H1 (cell line): ENCODE data around the gene ZFHX2. TPM values are rescaled to one million over a fixed set of nuclear protein-coding genes. Genes with fewer than 3 reads are reported as not detected.

Source experiments
- CTCF ChIA-PET: fragments of 300-600 bp; sonication (Branson Sonifier 250); formaldehyde crosslinking; loops from one replicate; lab custom pipeline; 2021; ENCODE audit not compliant: partially characterized antibody; lab: Charles Lee
- POLR2A ChIA-PET: fragments of 300-600 bp; sonication (Branson Sonifier 250); formaldehyde crosslinking; loops from one replicate; lab custom pipeline; 2021; ENCODE audit warnings: inconsistent platforms; ENCODE audit not compliant: partially characterized antibody; lab: Charles Lee
- DNase-seq, 2 experiments: peaks; one replicate each; pipeline versions ENCODE4 v3.0.0 to v3.0.0-alpha.2; 2010 to 2022; ENCODE audit warnings: low spot score in 2 of 2, low read depth in 1 of 2, mixed read lengths in 1 of 2
- FAIRE-seq: peaks from 2 replicates; lab custom pipeline; 2011; peaks lifted over from hg19 to GRCh38; lab: Jason Lieb, UNC
- H2AFZ ChIP-seq: 2 replicates; pipeline ENCODE4 v1.8.1; 2012; ENCODE audit warnings: low read length, inconsistent platforms
- H2AK5ac ChIP-seq: 2 replicates; pipeline ENCODE4 v1.6.1; 2013; ENCODE audit warnings: low read depth, low read length
- H2BK120ac ChIP-seq: replicated peaks from 2 replicates; pipeline ENCODE3; 2013; ENCODE audit warnings: low read depth, low read length, inconsistent platforms
- H2BK12ac ChIP-seq: 2 replicates; pipeline ENCODE4 v1.6.1; 2013; ENCODE audit warnings: low read depth, low read length
- H2BK15ac ChIP-seq: 2 replicates; pipeline ENCODE4 v1.6.1; 2013; ENCODE audit warnings: low read length
- H2BK20ac ChIP-seq: 2 replicates; pipeline ENCODE4 v1.6.1; 2013; ENCODE audit warnings: low read length
- H2BK5ac ChIP-seq: 2 replicates; pipeline ENCODE4 v1.6.1; 2013; ENCODE audit warnings: low read depth, low read length
- H3K14ac ChIP-seq: 2 replicates; pipeline ENCODE4 v1.6.1; 2013; ENCODE audit warnings: inconsistent platforms; ENCODE audit not compliant: insufficient read length
- H3K18ac ChIP-seq: 2 replicates; pipeline ENCODE4 v1.6.1; 2013; ENCODE audit warnings: low read length; ENCODE audit errors: extremely low read depth
- H3K23ac ChIP-seq: 2 replicates; pipeline ENCODE4 v1.6.1; 2013; ENCODE audit warnings: inconsistent platforms; ENCODE audit not compliant: insufficient read length
- H3K23me2 ChIP-seq: 2 replicates; pipeline ENCODE4 v1.6.1; 2013; ENCODE audit warnings: low read depth, low read length
- H3K27ac ChIP-seq: 2 replicates; pipeline ENCODE4 v1.6.1; 2011; ENCODE audit warnings: low read depth, low read length, inconsistent platforms
- H3K27me3 ChIP-seq, 4 experiments: replicated peaks in 1 of 4; 1 replicate in 1 of 4; 2 replicates in 3 of 4; pipeline versions ENCODE4 v1.6.1 to v1.8.1; 2011 to 2013; ENCODE audit warnings: low read length in 3 of 4, mild to moderate bottlenecking in 3 of 4, inconsistent platforms in 2 of 4, mixed read lengths in 2 of 4, moderate library complexity in 1 of 4; ENCODE audit not compliant: control insufficient read depth in 3 of 4, insufficient read depth in 3 of 4; ENCODE audit errors: extremely low read depth in 1 of 4
- H3K36me3 ChIP-seq, 4 experiments: 2 replicates each; pipeline versions ENCODE4 v1.6.1 to v1.8.1; 2011 to 2013; ENCODE audit warnings: mild to moderate bottlenecking in 4 of 4, low read length in 3 of 4, moderate library complexity in 2 of 4, control low read depth in 1 of 4, inconsistent platforms in 1 of 4; ENCODE audit not compliant: insufficient read depth in 4 of 4, control insufficient read depth in 2 of 4
- H3K4ac ChIP-seq: replicated peaks from 2 replicates; pipeline ENCODE3; 2013; ENCODE audit warnings: low read length, low read depth, mixed read lengths, inconsistent platforms; ENCODE audit not compliant: insufficient read length
- H3K4me1 ChIP-seq, 4 experiments: replicated peaks in 1 of 4; 1 replicate in 1 of 4; 2 replicates in 3 of 4; pipeline versions ENCODE4 v1.6.1 to v1.8.1; 2011 to 2013; ENCODE audit warnings: low read length in 3 of 4, inconsistent platforms in 2 of 4, mixed read lengths in 1 of 4; ENCODE audit not compliant: insufficient read depth in 4 of 4, control insufficient read depth in 3 of 4
- H3K4me2 ChIP-seq, 2 experiments: 2 replicates each; pipeline versions ENCODE4 v1.6.1 to v1.8.1; 2011 to 2013; ENCODE audit warnings: low read depth in 2 of 2, low read length in 2 of 2, control low read depth in 1 of 2, inconsistent platforms in 1 of 2, mild to moderate bottlenecking in 1 of 2; ENCODE audit not compliant: insufficient read depth in 1 of 2
- H3K4me3 ChIP-seq, 4 experiments: fragments of 200-600, 300-600 bp in 1 of 4; sonication (generic), shearing (Covaris generic), sonication (Bioruptor Twin) in 1 of 4; 2 replicates each; pipeline versions ENCODE4 v1.5.1 to v1.8.1; 2011 to 2016; ENCODE audit warnings: low read length in 4 of 4, low read depth in 3 of 4, control low read depth in 2 of 4, inconsistent platforms in 2 of 4, mild to moderate bottlenecking in 2 of 4, mixed read lengths in 1 of 4, moderate library complexity in 1 of 4; ENCODE audit not compliant: insufficient read depth in 2 of 4; ENCODE audit errors: extremely low read depth in 1 of 4
- H3K56ac ChIP-seq: replicated peaks from 2 replicates; pipeline ENCODE3; 2013; ENCODE audit warnings: low read depth, mild to moderate bottlenecking, mixed read lengths, low read length, inconsistent platforms; ENCODE audit not compliant: insufficient read length
- H3K79me1 ChIP-seq: 2 replicates; pipeline ENCODE4 v1.6.1; 2013; ENCODE audit warnings: low read depth, low read length, control low read depth
- H3K79me2 ChIP-seq, 2 experiments: 2 replicates each; pipeline versions ENCODE4 v1.6.1 to v1.8.1; 2012 to 2013; ENCODE audit warnings: low read length in 2 of 2, mild to moderate bottlenecking in 2 of 2, inconsistent platforms in 1 of 2; ENCODE audit not compliant: insufficient read depth in 2 of 2, control insufficient read depth in 1 of 2
- H3K9ac ChIP-seq, 4 experiments: replicated peaks in 1 of 4; 1 replicate in 1 of 4; 2 replicates in 3 of 4; pipeline versions ENCODE4 v1.6.1 to v1.8.1; 2011 to 2013; ENCODE audit warnings: low read depth in 3 of 4, low read length in 3 of 4, control low read depth in 2 of 4, mild to moderate bottlenecking in 2 of 4, moderate library complexity in 2 of 4, inconsistent platforms in 1 of 4; ENCODE audit errors: extremely low read depth in 1 of 4
- H3K9me3 ChIP-seq, 2 experiments: 2 replicates each; pipeline versions ENCODE4 v1.6.1 to v1.8.1; 2012 to 2013; ENCODE audit warnings: mild to moderate bottlenecking in 2 of 2, moderate library complexity in 2 of 2, control low read depth in 1 of 2, inconsistent platforms in 1 of 2, low read depth in 1 of 2, low read length in 1 of 2, mixed read lengths in 1 of 2; ENCODE audit not compliant: insufficient read depth in 2 of 2
- H4K20me1 ChIP-seq, 2 experiments: replicated peaks in 1 of 2; 2 replicates each; pipeline versions ENCODE3 to v1.8.1; 2011 to 2013; ENCODE audit warnings: inconsistent platforms in 2 of 2, low read length in 2 of 2, mild to moderate bottlenecking in 1 of 2; ENCODE audit not compliant: insufficient read depth in 2 of 2, control insufficient read depth in 1 of 2
- H4K5ac ChIP-seq: 2 replicates; pipeline ENCODE4 v1.6.1; 2013; ENCODE audit warnings: low read length, low read depth, mixed read lengths, inconsistent platforms; ENCODE audit not compliant: insufficient read length
- H4K8ac ChIP-seq: 2 replicates; pipeline ENCODE4 v1.8.0; 2013; ENCODE audit warnings: mild to moderate bottlenecking, moderate library complexity, low read length, inconsistent platforms; ENCODE audit not compliant: insufficient read depth; ENCODE audit errors: extremely low read depth
- H4K91ac ChIP-seq: replicated peaks from 2 replicates; pipeline ENCODE3; 2013; ENCODE audit warnings: low read length, mixed read lengths, inconsistent platforms; ENCODE audit not compliant: insufficient read length
- CBX5 ChIP-seq: fragments of 300-800, 300-1000 bp; sonication (generic); IDR thresholded peaks from 2 replicates; pipeline ENCODE4 v1.7.1; 2016; ENCODE audit warnings: antibody characterized with exemption, low read length, low read depth
- CREB1 ChIP-seq: IDR thresholded peaks from 2 replicates; pipeline ENCODE4 v1.6.1; 2012; ENCODE audit warnings: inconsistent platforms
- CTCF ChIP-seq, 3 experiments: IDR thresholded peaks; 1 replicate in 2 of 3; 2 replicates in 1 of 3; pipeline versions ENCODE4 v1.5.1 to v1.6.1; 2011; ENCODE audit warnings: low read length in 3 of 3, mild to moderate bottlenecking in 3 of 3, inconsistent platforms in 2 of 3, low read depth in 1 of 3, moderate library complexity in 1 of 3; ENCODE audit not compliant: insufficient read depth in 1 of 3; ENCODE audit errors: control extremely low read depth in 1 of 3
- POU5F1 ChIP-seq: IDR thresholded peaks from 2 replicates; pipeline ENCODE4 v1.6.1; 2011; ENCODE audit warnings: low read depth, mild to moderate bottlenecking, low read length, moderate library complexity
- RAD21 ChIP-seq, 2 experiments: IDR thresholded peaks in 1 of 2; conservative IDR thresholded peaks in 1 of 2; 2 replicates each; pipeline ENCODE4 v1.6.1; 2011; ENCODE audit warnings: low read depth in 2 of 2, low read length in 2 of 2, improper control_type of control experiment in 1 of 2, inconsistent platforms in 1 of 2, mild to moderate bottlenecking in 1 of 2, moderate library complexity in 1 of 2
- SP1 ChIP-seq: IDR thresholded peaks from 2 replicates; pipeline ENCODE4 v1.6.1; 2011; ENCODE audit warnings: low read depth, low read length
- SRF ChIP-seq: IDR thresholded peaks from 2 replicates; pipeline ENCODE4 v1.6.1; 2011; ENCODE audit warnings: mild to moderate bottlenecking, low read depth, low read length, moderate library complexity
- WGBS, 2 experiments: shearing (Covaris generic) in 1 of 2; methylation state at CpG; one replicate each; pipeline versions ENCODE4 v1.1.6 to v1.1.7; 2013 to 2015; ENCODE audit warnings: low lambda C conversion rate in 2 of 2, mixed read lengths in 2 of 2, inconsistent platforms in 1 of 2, low coverage in 1 of 2, missing lambda C conversion rate in 1 of 2; ENCODE audit not compliant: insufficient replicate concordance in 2 of 2, insufficient coverage in 1 of 2, insufficient read length in 1 of 2; ENCODE audit errors: extremely low coverage in 1 of 2, missing lambda C conversion rate in 1 of 2; 5-methylcytosine and 5-hydroxymethylcytosine counted together
- polyA plus RNA-seq, 7 experiments: library from polyadenylated mRNA; depleted of rRNA in 3 of 7; stranded (reverse) in 5 of 7; unstranded in 2 of 7; fragments of >200 nt in 5 of 7; fragments of 200-250 nt in 2 of 7; gene quantifications; 1 replicate in 5 of 7; 2 replicates in 1 of 7; 4 replicates in 1 of 7; pipeline versions ENCODE4 v1.2.1 to v1.2.3, GENCODE V29; 2011 to 2013; ENCODE audit warnings: missing spikeins in 2 of 7, mixed read lengths in 2 of 7
- total RNA-seq: library from RNA; stranded (reverse); fragmentation: NEBNext Ultra II Directional; extraction: Animal tissue kit (Norgen Biotek cat#: 25700); gene quantifications from 2 replicates; pipeline ENCODE4 v1.2.1, GENCODE V29; 2021

ZFHX2 gene
- total and polyA plus RNA-seq, 2 of the 8 experiments (the other 6 are each of a cell fraction or from before 2014, with no cell fraction given), result 2.7 to 27.0 TPM

- Histone ChIP-seq H3K23ac (no peak overlapping the region), H2BK12ac (peak overlapping the region; percentile 14; the same call in 1 of the 2 replicates), H3K4me2 (no peak overlapping the region), H3K79me2 (peaks cover 0 to 19% of the 10 kb centered on the region in 2 experiments; a peak in 2 of 4 replicates), H3K9ac (peak overlapping the region in 1 of 4 experiments; percentile 8; a peak in 2 of 7 replicates), H3K9me3 (no peaks in the 10 kb centered on the region), H3K4me3 (no peak overlapping the region), H3K4me1 (peaks cover 0 to 14% (median 8%) of the 10 kb centered on the region in 4 experiments; a peak in 6 of 7 replicates), H4K5ac (no peak overlapping the region), H2BK20ac (no peak overlapping the region), H2AK5ac (no peak overlapping the region), H2AFZ (no peak overlapping the region), H3K27me3 (no peaks in the 10 kb centered on the region), H4K20me1 (peaks cover 0 to 7% of the 10 kb centered on the region in 2 experiments), H4K8ac (peak overlapping the region; percentile 35; the same call in 1 of the 2 replicates), H4K91ac (no peak overlapping the region), H2BK5ac (no peak overlapping the region; the same call in 1 of the 2 replicates), H3K56ac (no peak overlapping the region), H2BK15ac (no peak overlapping the region), H3K14ac (no peak overlapping the region), H3K4ac (no peak overlapping the region), H3K36me3 (peaks cover 7 to 29% (median 11%) of the 10 kb centered on the region in 4 experiments; a peak in 7 of 8 replicates), H3K18ac (no peak overlapping the region), H2BK120ac (no peak overlapping the region), H3K79me1 (0 out of 2 replicates have a peak, but pooled peaks cover 7% of the 10 kb centered on the region), H3K27ac (no peak overlapping the region; the same call in 1 of the 2 replicates), H3K23me2 (peaks cover 7% of the 10 kb centered on the region)
- WGBS, 2 experiments, result 67% methylated on average over 19 of the region's 21 CpGs; no CpG with 5 or more reads in 1 of the 2 experiments
- POLR2A ChIA-PET, result interaction anchor here (0.7 to 52.7 kb wide), 6 partner anchors 8 to 80 kb away, joined by 3 to 1523 read pairs (median 22); partner anchors contain the start of genes AP1G2, NGDN and ZFHX2
- peak in 1 of 2 experiments; percentile 92 for DNase-seq
- CTCF ChIA-PET, result interaction anchor here (0.5 to 70.5 kb wide), 34 partner anchors 22 to 825 kb away, joined by 3 to 2092 read pairs (median 4); partner anchors contain the start of genes MYH7, NGDN and PABPN1
- no peak for FAIRE-seq
- TF ChIP-seq SP1 (0 out of 2 replicates have a peak, but pooled peaks have one; percentile 28), POU5F1 (no peak), CBX5 (no peak), CREB1 (0 out of 2 replicates have a peak, but pooled peaks have one; percentile 28), SRF (peak; percentile 85), RAD21 (IDR thresholded peaks at IDR 0.05 in 1 of 2, conservative IDR thresholded peaks at IDR 0.05 in 1 of 2; ENCODE audit: low read depth in 2 of 2, low read length in 2 of 2) (peak; percentile 89 to 92), CTCF (IDR thresholded peaks at IDR 0.05; ENCODE audit: control extremely low read depth in 1 of 3, insufficient read depth in 1 of 3, low read depth in 1 of 3, low read length in 3 of 3) (peak; percentile 86 to 95 (median 91))
Measured at GRCh38 chr14:23559010-23559925, 7.7 kb upstream of the ZFHX2 start.
